Measurements from ENCODE around the gene PRRT3. TPM values are rescaled to one million over a fixed set of nuclear protein-coding genes. Genes with fewer than 3 reads are reported as not detected.

Gene PRRT3
- total and polyA plus RNA-seq, 2 of the 13 experiments (the other 11 are each of a cell fraction or from before 2014, with no cell fraction given) = 0.22 to 0.44 TPM

DNA sequence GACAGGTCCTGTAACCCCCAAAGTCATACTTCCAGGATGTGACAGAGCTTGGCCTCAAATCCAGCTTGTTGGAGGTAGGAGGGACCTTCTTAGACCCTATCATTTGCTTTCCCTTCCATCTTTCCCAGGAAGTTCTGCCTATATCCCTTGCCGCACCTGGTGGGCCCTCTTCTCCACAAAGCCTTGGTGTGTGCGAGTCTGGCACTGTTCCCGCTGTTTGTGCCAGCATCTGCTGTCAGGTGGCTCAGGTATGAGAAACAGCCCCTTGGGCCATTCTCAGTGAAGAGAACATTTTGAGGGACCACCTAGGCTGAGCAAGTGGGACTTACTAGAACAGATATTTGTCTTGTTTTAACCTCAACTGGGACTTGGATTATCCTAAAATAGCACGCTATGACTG is 48.3 kb downstream of the PRRT3 start (continued):
- TF ChIP-seq, protein P1, sequence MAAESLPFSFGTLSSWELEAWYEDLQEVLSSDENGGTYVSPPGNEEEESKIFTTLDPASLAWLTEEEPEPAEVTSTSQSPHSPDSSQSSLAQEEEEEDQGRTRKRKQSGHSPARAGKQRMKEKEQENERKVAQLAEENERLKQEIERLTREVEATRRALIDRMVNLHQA (CRISPR knock-in tag; IDR thresholded peaks at IDR 0.05) = no peak
- TF ChIP-seq ZNF850 (CRISPR knock-in tag; conservative IDR thresholded peaks at IDR 0.05) = no peak

DNA sequence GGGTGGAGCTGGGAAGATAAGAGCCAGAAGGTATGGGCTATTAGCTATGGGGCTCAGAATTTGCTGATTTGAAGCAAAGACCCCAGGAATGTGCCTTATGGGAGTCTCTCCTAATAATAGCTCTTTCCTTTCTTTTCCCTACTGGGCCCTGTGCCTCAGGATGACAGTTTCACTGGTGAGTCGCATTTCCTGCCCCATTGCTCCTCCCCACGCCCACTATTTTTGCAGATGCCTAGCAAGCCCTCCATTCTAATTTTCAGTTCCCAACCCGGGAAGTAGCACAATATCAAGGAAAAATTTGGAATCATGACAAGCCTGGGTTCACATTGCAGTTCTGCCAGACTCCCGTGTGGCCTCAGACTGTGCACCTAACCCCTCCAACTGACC is 49.0 kb downstream of the PRRT3 start:
- H3K4me2 ChIP-seq (ENCODE audit: low read depth, low read length) = peak overlapping the region; percentile 97
- FAIRE-seq = no peak
- peak overlapping the region; percentile 76 to 92 (median 89) for H3K4me3 ChIP-seq (replicated peaks in 1 of 3; ENCODE audit: insufficient read depth in 1 of 3, low read depth in 2 of 3, low read length in 3 of 3)
- intact Hi-C loops (cut with micrococcal nuclease; ENCODE audit: unreplicated experiment) (loop anchor here (5.0 kb wide), 1 partner anchor 44 kb away; no protein-coding TSS in a partner anchor), in situ Hi-C loops (cut with HindIII; ENCODE audit: extremely low pct_ligation_motif_present, low pct_unique_long_range_greater_than_20kb) (no loop called here)
- H3K9me3 ChIP-seq (ENCODE audit: low read length) = no peaks in the 10 kb centered on the region
- CTCF ChIA-PET (ENCODE audit: low intra/inter-chr PET ratio, low total read pairs) = interaction anchor here (1.2 kb wide), 1 partner anchor 12 kb away, joined by 3 read pairs; no protein-coding TSS in a partner anchor
- BruUV-seq (replicated peaks) = no TSS peak
- H4K20me1 ChIP-seq (ENCODE audit: insufficient read depth, low read length) = no peaks in the 10 kb centered on the region
- H3K9ac ChIP-seq (ENCODE audit: insufficient read depth, low read depth, low read length) = peak overlapping the region; percentile 83
- peaks cover 64% of the 10 kb centered on the region for H3K4me1 ChIP-seq (ENCODE audit: insufficient read depth, low read length)
- peaks cover 8 to 15% of the 10 kb centered on the region in 2 experiments for H3K36me3 ChIP-seq (replicated peaks in 1 of 2; ENCODE audit: control insufficient read depth in 1 of 2, insufficient read depth in 2 of 2, low read length in 2 of 2)
- H3K27me3 ChIP-seq (ENCODE audit: control insufficient read depth in 1 of 2, insufficient read depth in 2 of 2, low read length in 2 of 2) = no peaks in the 10 kb centered on the region; a peak in 1 of 5 replicates
- ATAC-seq = no peak
- no peak for DNase-seq (ENCODE audit: low spot score)
- H3K79me2 ChIP-seq (ENCODE audit: insufficient read depth, low read length) = peaks cover 15% of the 10 kb centered on the region
- WGBS (ENCODE audit: low lambda C conversion rate) = 20% methylated on average over 4 of the region's 4 CpGs
- TF ChIP-seq ZNF792 (CRISPR knock-in tag; IDR thresholded peaks at IDR 0.05) (no peak), ZEB1 (IDR thresholded peaks at IDR 0.05; ENCODE audit: insufficient replicate concordance, low read depth) (peak; percentile 9), TGIF2 (CRISPR knock-in tag; IDR thresholded peaks at IDR 0.05) (0 out of 2 replicates have a peak, but pooled peaks have one; percentile 1), ZNF713 (CRISPR knock-in tag; IDR thresholded peaks at IDR 0.05) (0 out of 2 replicates have a peak, but pooled peaks have one; percentile 7)
- TF ChIP-seq, protein P2, sequence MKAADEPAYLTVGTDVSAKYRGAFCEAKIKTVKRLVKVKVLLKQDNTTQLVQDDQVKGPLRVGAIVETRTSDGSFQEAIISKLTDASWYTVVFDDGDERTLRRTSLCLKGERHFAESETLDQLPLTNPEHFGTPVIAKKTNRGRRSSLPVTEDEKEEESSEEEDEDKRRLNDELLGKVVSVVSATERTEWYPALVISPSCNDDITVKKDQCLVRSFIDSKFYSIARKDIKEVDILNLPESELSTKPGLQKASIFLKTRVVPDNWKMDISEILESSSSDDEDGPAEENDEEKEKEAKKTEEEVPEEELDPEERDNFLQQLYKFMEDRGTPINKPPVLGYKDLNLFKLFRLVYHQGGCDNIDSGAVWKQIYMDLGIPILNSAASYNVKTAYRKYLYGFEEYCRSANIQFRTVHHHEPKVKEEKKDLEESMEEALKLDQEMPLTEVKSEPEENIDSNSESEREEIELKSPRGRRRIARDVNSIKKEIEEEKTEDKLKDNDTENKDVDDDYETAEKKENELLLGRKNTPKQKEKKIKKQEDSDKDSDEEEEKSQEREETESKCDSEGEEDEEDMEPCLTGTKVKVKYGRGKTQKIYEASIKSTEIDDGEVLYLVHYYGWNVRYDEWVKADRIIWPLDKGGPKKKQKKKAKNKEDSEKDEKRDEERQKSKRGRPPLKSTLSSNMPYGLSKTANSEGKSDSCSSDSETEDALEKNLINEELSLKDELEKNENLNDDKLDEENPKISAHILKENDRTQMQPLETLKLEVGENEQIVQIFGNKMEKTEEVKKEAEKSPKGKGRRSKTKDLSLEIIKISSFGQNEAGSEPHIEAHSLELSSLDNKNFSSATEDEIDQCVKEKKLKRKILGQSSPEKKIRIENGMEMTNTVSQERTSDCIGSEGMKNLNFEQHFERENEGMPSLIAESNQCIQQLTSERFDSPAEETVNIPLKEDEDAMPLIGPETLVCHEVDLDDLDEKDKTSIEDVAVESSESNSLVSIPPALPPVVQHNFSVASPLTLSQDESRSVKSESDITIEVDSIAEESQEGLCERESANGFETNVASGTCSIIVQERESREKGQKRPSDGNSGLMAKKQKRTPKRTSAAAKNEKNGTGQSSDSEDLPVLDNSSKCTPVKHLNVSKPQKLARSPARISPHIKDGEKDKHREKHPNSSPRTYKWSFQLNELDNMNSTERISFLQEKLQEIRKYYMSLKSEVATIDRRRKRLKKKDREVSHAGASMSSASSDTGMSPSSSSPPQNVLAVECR (CRISPR knock-in tag; IDR thresholded peaks at IDR 0.05; ENCODE audit: borderline replicate concordance) = peak; percentile 8; the same call in 1 of the 2 replicates
- TF ChIP-seq, protein P3, sequence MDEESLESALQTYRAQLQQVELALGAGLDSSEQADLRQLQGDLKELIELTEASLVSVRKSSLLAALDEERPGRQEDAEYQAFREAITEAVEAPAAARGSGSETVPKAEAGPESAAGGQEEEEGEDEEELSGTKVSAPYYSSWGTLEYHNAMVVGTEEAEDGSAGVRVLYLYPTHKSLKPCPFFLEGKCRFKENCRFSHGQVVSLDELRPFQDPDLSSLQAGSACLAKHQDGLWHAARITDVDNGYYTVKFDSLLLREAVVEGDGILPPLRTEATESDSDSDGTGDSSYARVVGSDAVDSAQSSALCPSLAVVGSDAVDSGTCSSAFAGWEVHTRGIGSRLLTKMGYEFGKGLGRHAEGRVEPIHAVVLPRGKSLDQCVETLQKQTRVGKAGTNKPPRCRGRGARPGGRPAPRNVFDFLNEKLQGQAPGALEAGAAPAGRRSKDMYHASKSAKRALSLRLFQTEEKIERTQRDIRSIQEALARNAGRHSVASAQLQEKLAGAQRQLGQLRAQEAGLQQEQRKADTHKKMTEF (CRISPR knock-in tag; IDR thresholded peaks at IDR 0.05) = 0 out of 2 replicates have a peak, but pooled peaks have one; percentile 1
- TF ChIP-seq, protein P4, sequence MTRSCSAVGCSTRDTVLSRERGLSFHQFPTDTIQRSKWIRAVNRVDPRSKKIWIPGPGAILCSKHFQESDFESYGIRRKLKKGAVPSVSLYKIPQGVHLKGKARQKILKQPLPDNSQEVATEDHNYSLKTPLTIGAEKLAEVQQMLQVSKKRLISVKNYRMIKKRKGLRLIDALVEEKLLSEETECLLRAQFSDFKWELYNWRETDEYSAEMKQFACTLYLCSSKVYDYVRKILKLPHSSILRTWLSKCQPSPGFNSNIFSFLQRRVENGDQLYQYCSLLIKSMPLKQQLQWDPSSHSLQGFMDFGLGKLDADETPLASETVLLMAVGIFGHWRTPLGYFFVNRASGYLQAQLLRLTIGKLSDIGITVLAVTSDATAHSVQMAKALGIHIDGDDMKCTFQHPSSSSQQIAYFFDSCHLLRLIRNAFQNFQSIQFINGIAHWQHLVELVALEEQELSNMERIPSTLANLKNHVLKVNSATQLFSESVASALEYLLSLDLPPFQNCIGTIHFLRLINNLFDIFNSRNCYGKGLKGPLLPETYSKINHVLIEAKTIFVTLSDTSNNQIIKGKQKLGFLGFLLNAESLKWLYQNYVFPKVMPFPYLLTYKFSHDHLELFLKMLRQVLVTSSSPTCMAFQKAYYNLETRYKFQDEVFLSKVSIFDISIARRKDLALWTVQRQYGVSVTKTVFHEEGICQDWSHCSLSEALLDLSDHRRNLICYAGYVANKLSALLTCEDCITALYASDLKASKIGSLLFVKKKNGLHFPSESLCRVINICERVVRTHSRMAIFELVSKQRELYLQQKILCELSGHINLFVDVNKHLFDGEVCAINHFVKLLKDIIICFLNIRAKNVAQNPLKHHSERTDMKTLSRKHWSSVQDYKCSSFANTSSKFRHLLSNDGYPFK (CRISPR knock-in tag; IDR thresholded peaks at IDR 0.05; ENCODE audit: borderline replicate concordance) = no peak
- H2AFZ ChIP-seq (ENCODE audit: low read length) = no peak overlapping the region
- POLR2A ChIA-PET = interaction anchor here (0.8 to 9.3 kb wide), 13 partner anchors 9 to 110 kb away, joined by 3 to 298 read pairs (median 12); partner anchors contain the start of genes ARPC4, CIDEC, CRELD1 and IL17RC
- peak overlapping the region; percentile 92 for H3K27ac ChIP-seq (ENCODE audit: extremely low read length, insufficient read depth, low read length)

Measured in HepG2 (cell line).